HepG2 (cell line): ENCODE data around the gene HIF3A. TPM values are rescaled to one million over a fixed set of nuclear protein-coding genes. Genes with fewer than 3 reads are reported as not detected.

Experiments used
- E2F5 ChIP-seq: sonication (generic); formaldehyde crosslinking; conservative IDR thresholded peaks from 2 replicates; pipeline ENCODE4 v1.4.0; 2020; ENCODE audit warnings: missing genetic modification reagents
- FOXO1 ChIP-seq: sonication (generic); formaldehyde crosslinking; IDR thresholded peaks from 2 replicates; pipeline ENCODE4 v1.4.0; 2020; ENCODE audit warnings: missing genetic modification reagents
- MXI1 ChIP-seq: IDR thresholded peaks from 3 replicates; pipeline ENCODE4 v1.6.1; 2012; ENCODE audit warnings: low read depth, low read length, inconsistent platforms, borderline replicate concordance
- ZBTB8A ChIP-seq: sonication (generic); formaldehyde crosslinking; IDR thresholded peaks from 2 replicates; pipeline ENCODE4 v1.4.0; 2020; ENCODE audit warnings: mild to moderate bottlenecking, low read depth, missing genetic modification reagents, borderline replicate concordance
- ZNF230 ChIP-seq: sonication (generic); formaldehyde crosslinking; IDR thresholded peaks from 2 replicates; pipeline ENCODE4 v1.4.0; 2020; ENCODE audit warnings: mild to moderate bottlenecking, missing genetic modification reagents
- ZNF431 ChIP-seq: sonication (generic); formaldehyde crosslinking; IDR thresholded peaks from 2 replicates; pipeline ENCODE4 v1.9.0; 2022; ENCODE audit warnings: missing genetic modification reagents, low read depth, mild to moderate bottlenecking, borderline replicate concordance
- ZNF713 ChIP-seq: sonication (generic); formaldehyde crosslinking; IDR thresholded peaks from 2 replicates; pipeline ENCODE4 v1.4.0; 2020; ENCODE audit warnings: mild to moderate bottlenecking, missing genetic modification reagents
- ZNF788 ChIP-seq: sonication (generic); formaldehyde crosslinking; IDR thresholded peaks from 2 replicates; pipeline ENCODE4 v1.5.0; 2020; ENCODE audit warnings: mild to moderate bottlenecking, missing genetic modification reagents, borderline replicate concordance
- ZNF83 ChIP-seq: sonication (generic); formaldehyde crosslinking; IDR thresholded peaks from 2 replicates; pipeline ENCODE4 v1.4.0; 2020; ENCODE audit warnings: missing genetic modification reagents, mild to moderate bottlenecking, borderline replicate concordance
- polyA plus RNA-seq, 8 experiments: library from polyadenylated mRNA; depleted of rRNA in 3 of 8; stranded (reverse) in 7 of 8; unstranded in 1 of 8; fragments of >200 nt; fragmentation: Illumina TruSeq in 4 of 8; extraction: Trizol in 4 of 8; gene quantifications; 2 replicates each; pipeline versions ENCODE4 v1.2.1 to v1.2.3, GENCODE V29; 2011 to 2016; ENCODE audit warnings: low read depth in 4 of 8, missing spikeins in 1 of 8, mixed read lengths in 1 of 8; ENCODE audit not compliant: insufficient read depth in 1 of 8
- total RNA-seq, 5 experiments: library from RNA; depleted of rRNA; stranded (reverse); fragments of >200 nt; fragmentation: Illumina TruSeq; extraction: Trizol; gene quantifications; 2 replicates each; pipeline ENCODE4 v1.2.3, GENCODE V29; 2016; ENCODE audit warnings: low read depth in 1 of 5

The HIF3A gene
- total and polyA plus RNA-seq, 2 of the 13 experiments (the other 11 are each of a cell fraction or from before 2014, with no cell fraction given) = 0.09 to 0.22 TPM

GRCh38 chr19:46355234-46356148 lies 58.6 kb downstream of the HIF3A start (continued):
- TF ChIP-seq ZNF713 (CRISPR knock-in tag) (no peak), ZBTB8A (CRISPR knock-in tag) (no peak), MXI1 (peak; percentile 22; the same call in 1 of the 3 replicates), ZNF431 (no peak), E2F5 (CRISPR knock-in tag) (no peak), ZNF788 (CRISPR knock-in tag) (no peak), FOXO1 (CRISPR knock-in tag) (no peak), ZNF230 (CRISPR knock-in tag) (no peak), ZNF83 (CRISPR knock-in tag) (no peak)
